Measurements from ENCODE around the gene KIAA1217. TPM values are rescaled to one million over a fixed set of nuclear protein-coding genes. Genes with fewer than 3 reads are reported as not detected.

The KIAA1217 gene
- total and polyA plus RNA-seq, 2 of the 8 experiments (the other 6 are each of a cell fraction or from before 2014, with no cell fraction given): 4.5 to 15.6 TPM

GRCh38 chr10:24208661-24209431 is at the start of gene KIAA1217 (continued):
- peak; percentile 47 for TF ChIP-seq YY1 (IDR thresholded peaks at IDR 0.05; ENCODE audit: low read depth, low read length)
- TF ChIP-seq TAF1 (IDR thresholded peaks at IDR 0.05; ENCODE audit: low read depth, low read length): peak; percentile 38; the same call in 1 of the 2 replicates
- 0 out of 2 replicates have a peak, but pooled peaks have one; percentile 40 for TF ChIP-seq RBBP5 (IDR thresholded peaks at IDR 0.05; ENCODE audit: borderline replicate concordance, low read depth, low read length)
- TF ChIP-seq CEBPB (IDR thresholded peaks at IDR 0.05; ENCODE audit: low read depth, low read length): no peak
- no peak for TF ChIP-seq CHD7 (IDR thresholded peaks at IDR 0.05; ENCODE audit: insufficient replicate concordance, low read length)
- peak; percentile 64; the same call in 1 of the 2 replicates for TF ChIP-seq EGR1 (IDR thresholded peaks at IDR 0.05; ENCODE audit: borderline replicate concordance, low read depth, low read length)
- TF ChIP-seq CBX8 (IDR thresholded peaks at IDR 0.05; ENCODE audit: borderline replicate concordance, low read depth, low read length): no peak
- no peak for TF ChIP-seq RXRA (IDR thresholded peaks at IDR 0.05; ENCODE audit: insufficient read depth, low read depth, low read length)
- peak; percentile 69 for TF ChIP-seq TEAD4 (IDR thresholded peaks at IDR 0.05; ENCODE audit: low read depth, low read length)
- no peak for TF ChIP-seq TBP (IDR thresholded peaks at IDR 0.05; ENCODE audit: low read depth, low read length)

All from H1 (cell line).